GM19328 (cell line): ENCODE data around the gene FAM163A.
"Not testable (repeated sequence)": the region's sequence is repeated elsewhere in the genome, so short reads cannot be mapped to it uniquely, and the experiment has no call there.

Experiments used
- ATAC-seq: cut with Tn5 transposase; IDR thresholded peaks from one replicate; pipeline ENCODE4 v1.9.1; 2021; ENCODE audit warnings: mild to moderate bottlenecking, moderate library complexity; ENCODE audit not compliant: unreplicated experiment

FAM163A gene

DNA sequence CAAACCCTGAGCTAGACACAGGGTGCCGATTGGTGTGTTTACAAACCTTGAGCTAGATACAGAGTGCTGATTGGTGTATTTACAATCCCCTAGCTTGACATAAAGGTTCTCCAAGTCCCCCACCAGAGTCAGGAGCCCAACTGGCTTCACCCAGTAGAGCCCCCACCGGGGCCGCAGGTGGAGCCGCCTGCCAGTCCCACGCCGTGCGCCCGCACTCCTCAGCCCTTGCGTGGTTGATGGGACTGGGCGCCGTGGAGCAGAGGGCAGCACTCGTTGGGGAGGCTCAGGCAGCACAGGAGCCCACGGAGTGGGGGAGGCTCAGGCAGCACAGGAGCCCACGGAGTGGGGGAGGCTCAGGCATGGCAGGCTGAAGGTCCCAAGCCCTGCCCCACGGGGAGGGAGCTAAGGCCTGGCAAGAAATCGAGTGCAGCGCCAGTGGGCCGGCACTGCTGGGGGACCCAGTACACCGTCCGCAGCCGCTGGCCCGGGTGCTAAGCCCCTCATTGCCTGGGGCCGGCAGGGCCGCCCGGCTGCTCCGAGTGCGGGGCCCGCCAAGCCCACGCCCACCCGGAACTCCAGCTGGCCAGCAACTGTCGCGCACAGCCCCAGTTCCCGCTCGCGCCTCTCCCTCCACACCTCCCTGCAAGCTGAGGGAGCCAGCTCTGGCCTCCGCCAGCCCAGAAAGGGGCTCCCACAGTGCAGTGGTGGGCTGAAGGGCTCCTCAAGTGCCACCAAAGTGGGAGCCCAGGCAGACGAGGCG lies 93.8 kb downstream of the FAM163A start:
- ATAC-seq, result not testable (repeated sequence)

DNA sequence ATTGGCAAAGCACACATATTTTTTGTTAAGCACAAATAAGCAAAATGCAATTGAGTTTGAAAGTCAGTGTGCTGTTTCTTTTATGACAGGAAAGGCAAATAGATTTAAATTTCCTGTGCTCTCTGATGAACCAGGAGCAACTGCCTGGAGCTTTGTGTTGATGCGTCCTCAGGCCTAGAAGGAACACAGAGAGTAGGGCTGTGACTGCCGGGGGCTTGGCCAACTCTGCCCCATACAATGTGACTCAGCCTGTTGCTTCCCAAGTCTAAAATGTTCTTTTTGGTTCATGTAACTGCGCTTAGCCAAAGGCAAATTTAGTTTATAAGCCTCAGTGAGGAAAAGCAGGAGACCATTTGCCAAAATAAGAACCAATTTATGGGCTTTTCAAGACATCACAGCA lies 97.0 kb downstream of the FAM163A start:
- ATAC-seq, result no peak

DNA sequence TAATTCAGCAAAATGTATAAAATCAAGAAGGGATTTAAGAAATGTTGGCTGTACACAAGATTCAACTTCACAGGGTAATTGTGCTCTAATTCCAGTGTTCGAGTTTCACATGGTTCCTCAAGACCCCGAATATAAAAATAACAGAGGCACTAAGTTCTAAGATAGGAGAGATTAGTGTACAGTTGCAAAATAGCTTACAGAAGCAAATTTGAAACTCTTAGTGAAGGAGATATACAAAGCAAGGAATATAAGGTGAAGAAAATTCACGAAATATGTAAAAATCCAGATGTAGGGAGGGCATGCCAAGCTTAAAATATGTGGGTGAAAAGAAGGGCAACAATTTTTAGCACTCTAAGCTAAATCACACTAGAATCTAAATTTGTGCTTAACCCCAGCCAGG lies 105.1 kb downstream of the FAM163A start:
- no peak for ATAC-seq

DNA sequence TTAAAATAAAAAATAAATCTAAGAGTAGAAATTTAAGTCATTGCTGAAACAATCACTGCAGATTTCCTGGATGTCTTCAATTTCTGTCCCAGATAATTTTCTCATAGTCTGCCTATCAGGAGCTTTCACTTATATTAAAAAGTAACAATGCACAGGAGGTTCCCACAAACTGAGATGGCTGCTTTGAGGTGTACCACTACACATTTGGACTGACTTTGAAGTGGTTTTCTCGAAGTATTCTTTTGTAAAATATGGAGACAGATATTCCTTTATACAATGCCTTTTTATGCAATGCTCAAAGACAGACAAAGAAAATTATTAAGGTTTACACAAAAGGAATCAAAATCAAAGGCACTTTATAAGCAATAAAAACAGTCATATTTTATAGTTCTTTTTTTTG lies 110.0 kb downstream of the FAM163A start:
- ATAC-seq, result no peak

DNA sequence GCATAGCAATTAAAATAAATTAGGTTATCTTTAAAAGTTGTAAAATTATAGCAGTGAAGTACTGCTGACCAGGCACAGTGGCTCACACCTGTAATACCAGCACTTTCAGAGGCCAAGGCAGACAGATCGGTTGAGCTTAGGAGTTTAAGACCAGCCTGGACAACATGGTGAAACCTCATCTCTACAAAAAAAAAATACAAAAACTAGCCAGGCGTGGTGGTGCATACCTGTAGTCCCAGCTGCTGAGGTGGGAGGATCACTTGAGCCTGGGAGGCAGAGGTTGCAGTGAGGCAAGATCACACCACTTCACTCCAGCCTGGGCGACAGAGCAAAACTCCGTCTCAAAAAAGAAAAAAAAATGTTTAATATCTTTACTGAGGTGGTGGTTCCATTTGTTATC lies 112.7 kb downstream of the FAM163A start:
- not testable (repeated sequence) for ATAC-seq

DNA sequence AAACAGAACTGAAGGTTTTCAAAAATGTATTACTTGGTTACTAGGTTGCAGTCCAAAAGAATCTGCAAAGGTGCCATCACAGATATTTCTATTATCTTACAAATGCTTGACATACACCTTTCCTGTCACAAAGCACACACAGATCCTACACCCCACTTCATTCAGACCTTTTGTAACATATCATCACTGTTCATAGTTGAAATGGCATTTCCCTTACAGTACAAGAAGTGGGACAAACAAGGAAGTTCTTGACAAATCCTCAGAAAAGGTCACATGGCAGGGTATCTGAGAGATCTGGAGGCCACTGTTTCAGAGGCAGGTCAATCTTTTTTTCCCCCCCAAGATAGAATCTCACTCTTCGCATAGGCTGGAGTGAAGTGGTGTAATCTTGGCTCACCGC lies 113.2 kb downstream of the FAM163A start:
- ATAC-seq, result no peak

DNA sequence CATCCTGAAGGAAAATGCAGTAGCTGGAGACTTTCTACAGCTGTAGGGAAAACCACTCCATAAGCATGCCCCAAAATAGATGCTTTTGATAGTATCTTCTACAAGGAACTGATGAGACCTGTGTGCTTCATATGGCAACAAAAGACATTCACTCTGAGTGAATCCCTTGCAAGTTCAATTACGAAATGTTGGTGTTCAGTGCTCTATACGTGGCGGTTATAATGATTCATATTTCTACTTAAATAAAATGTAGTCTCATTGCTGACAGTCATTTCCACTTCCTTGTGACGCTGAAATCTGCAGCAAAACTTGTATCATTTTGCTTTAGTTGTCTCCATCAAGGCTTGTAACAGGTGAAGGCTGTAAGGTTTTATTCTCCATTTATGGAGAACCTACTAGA lies 113.9 kb downstream of the FAM163A start:
- no peak for ATAC-seq

DNA sequence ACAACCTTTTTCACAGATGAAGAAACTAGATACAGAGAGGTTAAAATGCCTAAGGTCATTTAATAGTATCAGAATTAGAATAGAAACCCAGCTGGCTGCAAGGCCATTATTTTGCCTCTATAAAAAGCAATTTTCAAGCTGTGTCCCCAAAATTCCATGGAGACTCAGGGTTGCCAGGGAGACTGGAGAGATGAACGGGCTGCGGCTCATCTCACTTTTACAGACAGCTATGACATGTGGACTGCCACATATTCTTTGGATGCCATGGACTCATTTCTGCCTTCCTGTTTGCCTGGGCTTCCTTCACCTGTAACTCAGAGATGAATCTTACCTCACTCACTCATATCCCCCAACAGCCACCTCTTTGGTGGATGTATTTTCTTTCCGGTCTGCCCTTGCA lies 117.6 kb downstream of the FAM163A start:
- no peak for ATAC-seq

DNA sequence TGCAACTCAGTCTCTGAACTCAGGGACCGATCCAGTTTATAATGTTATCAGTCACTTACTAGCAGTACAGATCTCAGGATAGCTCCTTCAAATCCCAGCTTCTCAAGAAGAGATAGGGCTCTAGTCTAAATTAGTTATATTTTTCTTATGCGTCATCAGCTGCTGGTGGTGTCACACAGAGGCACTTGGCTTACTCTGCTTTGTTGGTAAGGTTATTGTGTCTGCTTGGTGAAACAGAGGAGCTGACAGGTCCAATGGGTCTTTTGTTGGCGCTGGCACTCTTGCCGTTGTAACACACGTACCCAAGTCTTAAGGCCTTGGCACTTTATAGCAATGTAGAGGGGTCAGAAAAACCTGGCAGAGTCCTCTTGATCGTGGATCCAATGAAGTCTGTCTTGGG lies 122.3 kb downstream of the FAM163A start:
- ATAC-seq, result no peak
